ENCODE measurements around the gene DPP9. TPM values are rescaled to one million over a fixed set of nuclear protein-coding genes. Genes with fewer than 3 reads are reported as not detected.

Gene DPP9
- total RNA-seq, 4 donors from 2014 or later: 76.7 to 125 (median 86.6) TPM

DNA sequence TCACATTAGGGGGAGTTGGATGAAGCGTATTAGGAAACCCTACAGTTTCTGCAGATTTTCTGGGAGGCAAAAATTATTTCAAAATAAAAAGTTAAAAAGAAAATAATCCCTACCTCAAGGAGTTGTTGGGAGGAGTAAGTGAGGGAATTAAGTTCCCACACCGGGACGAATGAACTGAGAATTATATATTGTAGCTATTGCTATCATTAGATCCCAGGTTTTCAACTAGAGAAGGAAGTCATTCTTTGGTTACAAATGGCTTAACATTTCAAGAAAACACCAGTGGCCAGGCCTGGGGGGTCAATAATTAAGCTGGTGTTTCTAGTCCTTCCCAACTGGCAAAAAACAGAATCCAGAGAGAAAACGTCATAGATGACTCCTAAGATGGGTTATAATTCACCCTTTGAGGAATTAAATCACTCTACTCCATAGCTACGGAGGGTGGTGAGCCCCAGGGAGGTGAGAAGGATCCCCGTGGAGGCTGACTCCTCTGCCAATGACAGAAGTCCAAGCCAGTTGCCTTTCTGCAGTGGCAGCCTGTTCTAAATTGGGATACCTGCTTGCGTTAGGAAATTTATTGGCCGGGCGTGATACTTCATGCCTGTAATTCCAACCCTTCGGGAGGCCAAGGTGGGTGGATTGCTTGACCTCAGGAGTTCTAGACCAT lies 52.3 kb downstream of the DPP9 start:
- DNase-seq (ENCODE audit: low spot score in 2 of 2): no peak
- 43 to 45% methylated on average over 10 of the region's 10 CpGs for WGBS, 2 donors
- intact Hi-C loops (cut with DNase I; ENCODE audit: low total_unique reads): no loop called here
- TF ChIP-seq, protein P1, sequence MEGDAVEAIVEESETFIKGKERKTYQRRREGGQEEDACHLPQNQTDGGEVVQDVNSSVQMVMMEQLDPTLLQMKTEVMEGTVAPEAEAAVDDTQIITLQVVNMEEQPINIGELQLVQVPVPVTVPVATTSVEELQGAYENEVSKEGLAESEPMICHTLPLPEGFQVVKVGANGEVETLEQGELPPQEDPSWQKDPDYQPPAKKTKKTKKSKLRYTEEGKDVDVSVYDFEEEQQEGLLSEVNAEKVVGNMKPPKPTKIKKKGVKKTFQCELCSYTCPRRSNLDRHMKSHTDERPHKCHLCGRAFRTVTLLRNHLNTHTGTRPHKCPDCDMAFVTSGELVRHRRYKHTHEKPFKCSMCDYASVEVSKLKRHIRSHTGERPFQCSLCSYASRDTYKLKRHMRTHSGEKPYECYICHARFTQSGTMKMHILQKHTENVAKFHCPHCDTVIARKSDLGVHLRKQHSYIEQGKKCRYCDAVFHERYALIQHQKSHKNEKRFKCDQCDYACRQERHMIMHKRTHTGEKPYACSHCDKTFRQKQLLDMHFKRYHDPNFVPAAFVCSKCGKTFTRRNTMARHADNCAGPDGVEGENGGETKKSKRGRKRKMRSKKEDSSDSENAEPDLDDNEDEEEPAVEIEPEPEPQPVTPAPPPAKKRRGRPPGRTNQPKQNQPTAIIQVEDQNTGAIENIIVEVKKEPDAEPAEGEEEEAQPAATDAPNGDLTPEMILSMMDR (IDR thresholded peaks at IDR 0.05): no peak
- TF ChIP-seq POLR2A (IDR thresholded peaks at IDR 0.05): no peak
- no peak overlapping the region for H3K4me3 ChIP-seq (ENCODE audit: low read depth, poor library complexity, severe bottlenecking)

DNA sequence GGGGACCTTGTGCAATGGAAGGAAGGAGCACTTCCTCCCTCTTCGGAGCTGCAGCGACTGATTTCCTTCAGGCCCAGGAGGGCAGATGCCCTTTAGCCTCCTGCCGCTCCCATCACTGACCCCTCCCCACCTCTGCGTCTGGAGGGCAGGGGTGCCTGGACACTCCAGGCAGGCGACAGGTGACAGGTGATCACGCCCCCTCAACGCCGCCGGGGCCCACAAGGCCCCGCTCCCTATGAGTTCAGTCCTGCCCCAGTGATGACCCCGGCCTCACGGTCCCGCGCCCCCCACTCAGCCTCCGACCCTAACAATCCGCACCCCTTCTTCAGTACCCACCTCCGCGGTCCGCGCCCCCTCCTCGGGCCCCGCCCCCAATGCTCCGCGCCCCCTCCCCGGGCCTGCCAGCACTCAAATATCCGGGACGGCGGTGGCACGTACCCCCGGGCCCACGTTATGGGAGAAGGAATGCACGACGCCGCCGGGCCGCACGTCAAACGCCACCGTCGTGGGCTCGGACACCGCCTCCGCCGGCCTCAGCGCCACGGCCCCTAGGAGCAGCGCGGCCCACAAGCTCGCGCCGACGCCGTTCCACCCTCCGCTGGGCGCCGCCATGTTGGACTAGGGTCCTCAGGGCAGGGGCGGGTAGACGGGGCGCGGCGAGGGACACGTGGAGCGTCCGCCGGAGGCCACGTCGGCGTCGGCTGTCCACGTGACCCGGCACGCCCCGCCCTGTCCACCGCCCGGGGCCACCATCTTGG lies 53.7 kb downstream of the DPP9 start, which contains the start of gene MYDGF:
TSS of gene MYDGF (minus strand) at position 620 of the 758 bp plus-strand sequence. CDS start at position 612, 8 bp downstream.
- WGBS, 2 donors: 0 to 1% methylated on average over 12 to 33 of the region's 75 CpGs
- DNase-seq (ENCODE audit: low spot score in 2 of 2): peak; percentile 84 to 98
- intact Hi-C loops (cut with DNase I; ENCODE audit: low total_unique reads): no loop called here
- peak within 1 kb of the TSS; percentile 90 for H3K4me3 ChIP-seq (ENCODE audit: low read depth, poor library complexity, severe bottlenecking)
- no peak for TF ChIP-seq POLR2A (IDR thresholded peaks at IDR 0.05)
- TF ChIP-seq, protein P1 (IDR thresholded peaks at IDR 0.05): no peak

DNA sequence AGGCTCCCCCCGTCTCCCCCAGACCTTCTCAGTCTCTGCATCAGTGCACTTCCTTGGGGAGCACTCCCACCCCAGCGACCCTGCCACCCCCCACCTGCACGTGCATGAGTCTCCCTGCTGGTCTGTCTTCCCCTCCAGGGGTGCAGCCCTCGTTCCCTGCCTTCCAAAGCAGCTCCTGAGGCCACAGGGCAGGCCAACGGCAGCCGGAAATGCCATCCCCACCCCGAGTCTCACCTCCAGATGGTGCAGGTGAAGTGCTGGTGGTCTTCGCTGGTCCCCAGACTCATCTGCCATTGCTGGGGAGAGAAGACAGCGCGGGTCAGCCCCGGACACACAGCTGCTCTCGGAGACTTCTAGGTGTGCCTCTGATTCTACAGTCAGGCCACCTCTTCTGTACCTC lies 59.0 kb downstream of the DPP9 start:
- TF ChIP-seq, protein P1 (IDR thresholded peaks at IDR 0.05): no peak
- TF ChIP-seq POLR2A (IDR thresholded peaks at IDR 0.05): no peak
- DNase-seq (ENCODE audit: low spot score in 2 of 2): no peak
- H3K4me3 ChIP-seq (ENCODE audit: low read depth, poor library complexity, severe bottlenecking): no peak overlapping the region
- intact Hi-C loops (cut with DNase I; ENCODE audit: low total_unique reads): no loop called here
- WGBS, 2 donors: 88 to 91% methylated on average over 12 of the region's 12 CpGs

DNA sequence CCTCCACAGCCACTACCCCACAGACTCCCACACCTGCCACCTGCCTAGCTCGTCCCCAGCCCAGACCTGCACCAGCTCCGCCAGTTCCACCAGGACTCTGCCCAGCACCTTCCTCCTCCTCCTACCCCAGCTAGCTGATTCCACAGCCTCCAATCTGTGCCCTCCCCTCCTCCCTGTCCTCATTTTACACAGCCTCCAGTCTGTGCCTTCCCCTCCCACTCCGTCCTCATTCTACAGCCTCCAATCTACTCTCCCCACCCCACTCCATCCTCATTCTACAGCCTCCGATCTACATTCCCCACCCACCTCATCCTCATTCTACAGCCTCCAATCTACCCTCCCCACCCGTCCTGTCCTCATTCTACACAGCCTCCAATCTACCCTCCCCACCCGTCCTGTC lies 60.8 kb downstream of the DPP9 start:
- no peak for DNase-seq (ENCODE audit: low spot score in 2 of 2)
- intact Hi-C loops (cut with DNase I; ENCODE audit: low total_unique reads): no loop called here
- no peak overlapping the region for H3K4me3 ChIP-seq (ENCODE audit: low read depth, poor library complexity, severe bottlenecking)
- 72 to 84% methylated on average over 6 of the region's 6 CpGs for WGBS, 2 donors
- TF ChIP-seq, protein P1 (IDR thresholded peaks at IDR 0.05): no peak
- no peak for TF ChIP-seq POLR2A (IDR thresholded peaks at IDR 0.05)

DNA sequence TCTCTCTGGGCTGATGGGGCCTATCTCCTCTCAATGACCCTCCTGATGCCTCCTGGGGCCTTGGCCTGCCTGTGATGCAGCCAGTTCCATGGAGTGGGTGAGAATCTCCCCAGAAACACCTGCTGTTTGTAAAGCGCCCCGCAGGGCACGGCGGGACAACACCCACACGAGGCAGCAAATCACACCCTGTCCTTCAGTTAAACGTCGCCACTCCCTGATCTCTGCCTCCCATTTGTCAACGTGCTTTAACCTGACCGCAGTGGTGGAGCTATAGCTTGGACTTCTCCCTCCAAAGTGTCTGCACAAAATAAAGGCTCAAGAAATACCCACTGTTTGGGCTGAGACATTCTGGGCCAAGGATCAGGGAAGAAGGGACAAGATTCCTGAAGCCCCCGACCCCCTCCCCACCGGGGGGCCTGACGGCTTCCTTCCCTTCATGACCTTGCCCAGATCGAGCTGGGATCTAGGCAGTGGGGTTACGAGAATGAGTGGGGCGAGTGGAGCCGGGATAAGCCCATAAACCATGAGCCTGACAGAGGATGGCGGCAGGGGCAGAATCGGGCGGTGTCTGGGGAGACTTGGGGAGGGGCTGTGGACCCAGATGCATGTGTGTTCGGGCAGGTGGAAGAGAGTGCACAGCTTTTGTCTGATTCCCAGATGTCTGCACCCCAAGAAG lies 61.5 kb downstream of the DPP9 start:
- H3K4me3 ChIP-seq (ENCODE audit: low read depth, poor library complexity, severe bottlenecking): no peak overlapping the region
- intact Hi-C loops (cut with DNase I; ENCODE audit: low total_unique reads): no loop called here
- WGBS, 2 donors: 71 to 72% methylated on average over 20 of the region's 20 CpGs
- no peak for DNase-seq (ENCODE audit: low spot score in 2 of 2)
- no peak for TF ChIP-seq POLR2A (IDR thresholded peaks at IDR 0.05)
- TF ChIP-seq, protein P1 (IDR thresholded peaks at IDR 0.05): no peak

Measured in lower leg skin (tissue), 4 donors.